ENCODE results near the gene AQP4. TPM values are rescaled to one million over a fixed set of nuclear protein-coding genes. Genes with fewer than 3 reads are reported as not detected.

Gene AQP4
- total RNA-seq, 1 donor from 2014 or later: 37.6 TPM

GRCh38 chr18:26839609-26840008 is 25.9 kb downstream of the AQP4 start:
- DNase-seq: no peak

GRCh38 chr18:26832302-26832701 is 33.2 kb downstream of the AQP4 start:
- DNase-seq: no peak

- no peak for DNase-seq
Observed at GRCh38 chr18:26827581-26827980, 37.9 kb downstream of the AQP4 start.

GRCh38 chr18:26826656-26827235 is 38.8 kb downstream of the AQP4 start:
- peak; percentile 74 for DNase-seq

GRCh38 chr18:26821181-26821580 is 44.3 kb downstream of the AQP4 start:
- no peak for DNase-seq

GRCh38 chr18:26819046-26819445 is 46.5 kb downstream of the AQP4 start:
- no peak for DNase-seq

GRCh38 chr18:26818461-26818860 is 47.0 kb downstream of the AQP4 start:
- DNase-seq: no peak

GRCh38 chr18:26813043-26813442 is 52.5 kb downstream of the AQP4 start:
- DNase-seq: peak; percentile 80

GRCh38 chr18:26812462-26812861 is 53.0 kb downstream of the AQP4 start:
- DNase-seq: no peak

- no peak for DNase-seq
Observed at GRCh38 chr18:26809346-26809745, 56.2 kb downstream of the AQP4 start.

- no peak for DNase-seq
Observed at GRCh38 chr18:26806224-26806623, 59.3 kb downstream of the AQP4 start.

GRCh38 chr18:26804519-26804918 is 61.0 kb downstream of the AQP4 start:
- DNase-seq: peak; percentile 67

- no peak for DNase-seq
Observed at GRCh38 chr18:26803643-26804042, 61.9 kb downstream of the AQP4 start.

GRCh38 chr18:26802330-26803200 is 62.9 kb downstream of the AQP4 start:
- no peak for DNase-seq

All from tongue (tissue), 2 donors.